OCI-LY1 (cell line): ENCODE data around the gene PDE1C.

ENCODE experiments used
- EZH2 ChIP-seq: fragments of 200-600 bp; sonication (generic), shearing (Covaris generic); IDR thresholded peaks from 2 replicates; pipeline ENCODE4 v1.8.0; 2017; ENCODE audit warnings: borderline replicate concordance, mixed run types, mild to moderate bottlenecking, antibody characterized with exemption, low read length, moderate library complexity, mixed read lengths
- TF ChIP-seq, protein P1 (sequence below): fragments of 200-600 bp; sonication (generic), shearing (Covaris generic); IDR thresholded peaks from 2 replicates; pipeline ENCODE4 v1.5.1; 2017; ENCODE audit warnings: mild to moderate bottlenecking, antibody characterized with exemption, low read length, moderate library complexity, mixed read lengths

DNA sequence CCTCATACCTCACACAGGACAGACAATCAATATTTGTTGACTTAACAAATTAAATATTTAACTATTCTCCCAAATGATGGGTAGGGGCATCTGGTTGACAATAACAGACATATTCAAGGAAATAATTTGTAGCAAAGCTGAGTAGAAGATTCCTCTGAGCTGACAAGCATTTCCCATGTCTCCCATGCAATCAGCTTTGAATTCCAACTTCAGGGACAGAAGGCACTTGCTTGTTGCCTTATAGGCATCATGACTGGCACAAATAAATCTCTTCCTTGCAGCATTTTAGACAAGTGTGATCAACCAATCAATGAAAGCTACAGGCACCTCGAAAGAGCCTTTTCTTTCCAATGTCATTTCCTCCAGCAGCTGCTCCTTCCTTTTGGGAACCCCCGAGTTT lies 146.0 kb downstream of the PDE1C start:
- TF ChIP-seq, protein P1, sequence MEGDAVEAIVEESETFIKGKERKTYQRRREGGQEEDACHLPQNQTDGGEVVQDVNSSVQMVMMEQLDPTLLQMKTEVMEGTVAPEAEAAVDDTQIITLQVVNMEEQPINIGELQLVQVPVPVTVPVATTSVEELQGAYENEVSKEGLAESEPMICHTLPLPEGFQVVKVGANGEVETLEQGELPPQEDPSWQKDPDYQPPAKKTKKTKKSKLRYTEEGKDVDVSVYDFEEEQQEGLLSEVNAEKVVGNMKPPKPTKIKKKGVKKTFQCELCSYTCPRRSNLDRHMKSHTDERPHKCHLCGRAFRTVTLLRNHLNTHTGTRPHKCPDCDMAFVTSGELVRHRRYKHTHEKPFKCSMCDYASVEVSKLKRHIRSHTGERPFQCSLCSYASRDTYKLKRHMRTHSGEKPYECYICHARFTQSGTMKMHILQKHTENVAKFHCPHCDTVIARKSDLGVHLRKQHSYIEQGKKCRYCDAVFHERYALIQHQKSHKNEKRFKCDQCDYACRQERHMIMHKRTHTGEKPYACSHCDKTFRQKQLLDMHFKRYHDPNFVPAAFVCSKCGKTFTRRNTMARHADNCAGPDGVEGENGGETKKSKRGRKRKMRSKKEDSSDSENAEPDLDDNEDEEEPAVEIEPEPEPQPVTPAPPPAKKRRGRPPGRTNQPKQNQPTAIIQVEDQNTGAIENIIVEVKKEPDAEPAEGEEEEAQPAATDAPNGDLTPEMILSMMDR: no peak
- no peak for TF ChIP-seq EZH2
